ENCODE results near the gene RUFY1. TPM values are rescaled to one million over a fixed set of nuclear protein-coding genes. Genes with fewer than 3 reads are reported as not detected.
"Not testable (repeated sequence)": the region's sequence is repeated elsewhere in the genome, so short reads cannot be mapped to it uniquely, and the experiment has no call there.

Gene RUFY1
- total and polyA plus RNA-seq, 2 donors (not counting 3 experiments of a cell fraction or from before 2014, with no cell fraction given), result 25.6 to 44.9 TPM

GRCh38 chr5:179536676-179537075, 13.7 kb upstream of the RUFY1 start:
- dilution Hi-C loops (cut with MboI; ENCODE audit: extremely low pct_ligation_motif_present, low sequenced_read_pairs), result no loop called here
- Histone ChIP-seq H4K20me1 (replicated peaks; ENCODE audit: control insufficient read depth, extremely low read depth, insufficient read depth, low read length) (no peaks in the 10 kb centered on the region), H3K27ac (ENCODE audit: insufficient read depth, low read depth, low read length) (no peak overlapping the region), H3K9me1 (replicated peaks; ENCODE audit: control insufficient read depth, extremely low read depth, insufficient read depth, low read length) (no peaks in the 10 kb centered on the region), H3K9ac (replicated peaks; ENCODE audit: extremely low read depth, insufficient read depth, low read length) (no peak overlapping the region), H3K36me3 (ENCODE audit: control insufficient read depth in 2 of 2, extremely low read depth in 1 of 2, insufficient read depth in 2 of 2, low read length in 2 of 2) (no peaks in the 10 kb centered on the region), H3K9me3 (replicated peaks; ENCODE audit: control insufficient read depth, insufficient read depth, low read length) (no peaks in the 10 kb centered on the region), H2AFZ (ENCODE audit: low read depth, low read length) (no peak overlapping the region), H3K79me2 (ENCODE audit: control insufficient read depth, insufficient read depth, low read length) (no peaks in the 10 kb centered on the region), H3K4me3 (replicated peaks in 1 of 3; ENCODE audit: insufficient read depth in 1 of 3, low read depth in 1 of 3, low read length in 3 of 3) (no peak overlapping the region), H3K4me2 (ENCODE audit: insufficient read depth, low read length) (no peak overlapping the region), H3K4me1 (ENCODE audit: control insufficient read depth, extremely low read depth, insufficient read depth, low read length) (no peaks in the 10 kb centered on the region), H3K27me3 (ENCODE audit: control insufficient read depth in 2 of 2, insufficient read depth in 2 of 2, low read length in 2 of 2) (no peaks in the 10 kb centered on the region)
- FAIRE-seq (peak; percentile 33), DNase-seq (ENCODE audit: low read depth, low spot score) (no peak)
- ChIA-PET CTCF (interaction anchor here (0.8 to 1.6 kb wide), 3 partner anchors 9 to 40 kb away, joined by 3 to 5 read pairs (median 4); no protein-coding TSS in a partner anchor), POLR2A (no interaction called here)
- TF ChIP-seq POLR2A (IDR thresholded peaks at IDR 0.05; ENCODE audit: low read depth, low read length) (no peak), MYC (IDR thresholded peaks at IDR 0.05; ENCODE audit: low read depth, low read length) (no peak), FOS (IDR thresholded peaks at IDR 0.05; ENCODE audit: borderline replicate concordance, insufficient read depth, low read length) (no peak)
- intact Hi-C loops (cut with micrococcal nuclease), result no loop called here
- no TSS peak for BruUV-seq (replicated peaks)

- no peak for DNase-seq (ENCODE audit: low read depth, low spot score)
- H2AFZ ChIP-seq (ENCODE audit: low read depth, low read length), result no peak overlapping the region
- intact Hi-C loops (cut with micrococcal nuclease), result no loop called here
- no peaks in the 10 kb centered on the region for H3K9me1 ChIP-seq (replicated peaks; ENCODE audit: control insufficient read depth, extremely low read depth, insufficient read depth, low read length)
- no peaks in the 10 kb centered on the region for H3K4me1 ChIP-seq (ENCODE audit: control insufficient read depth, extremely low read depth, insufficient read depth, low read length)
- no peak overlapping the region for H3K9ac ChIP-seq (replicated peaks; ENCODE audit: extremely low read depth, insufficient read depth, low read length)
- no peaks in the 10 kb centered on the region for H3K9me3 ChIP-seq (replicated peaks; ENCODE audit: control insufficient read depth, insufficient read depth, low read length)
- no peaks in the 10 kb centered on the region for H3K27me3 ChIP-seq (ENCODE audit: control insufficient read depth in 2 of 2, insufficient read depth in 2 of 2, low read length in 2 of 2)
- ChIA-PET CTCF (interaction anchor here (0.7 to 1.1 kb wide), 2 partner anchors 10 to 12 kb away, joined by 3 read pairs; no protein-coding TSS in a partner anchor), POLR2A (interaction anchor here (1.4 kb wide), 1 partner anchor 8 kb away, joined by 3 read pairs; the partner anchor contains the start of gene RUFY1)
- H3K4me3 ChIP-seq (replicated peaks in 1 of 3; ENCODE audit: insufficient read depth in 1 of 3, low read depth in 1 of 3, low read length in 3 of 3), result no peak overlapping the region
- no peaks in the 10 kb centered on the region for H3K36me3 ChIP-seq (ENCODE audit: control insufficient read depth in 2 of 2, extremely low read depth in 1 of 2, insufficient read depth in 2 of 2, low read length in 2 of 2)
- FAIRE-seq, result no peak
- TF ChIP-seq POLR2AphosphoS5 (IDR thresholded peaks at IDR 0.05; ENCODE audit: insufficient read depth, low read depth, low read length) (no peak), EZH2 (IDR thresholded peaks at IDR 0.05; ENCODE audit: borderline replicate concordance, low read depth, low read length, severe bottlenecking) (no peak), GATA2 (IDR thresholded peaks at IDR 0.05; ENCODE audit: insufficient read depth, insufficient read length, low read depth, low read length) (no peak), MAX (IDR thresholded peaks at IDR 0.05; ENCODE audit: insufficient read depth, insufficient read length) (no peak), JUN (IDR thresholded peaks at IDR 0.05; ENCODE audit: borderline replicate concordance, insufficient read depth, insufficient read length, low read depth) (no peak), MYC (IDR thresholded peaks at IDR 0.05; ENCODE audit: low read depth, low read length) (no peak), CTCF (IDR thresholded peaks at IDR 0.05; ENCODE audit: extremely low read depth in 1 of 2, insufficient read depth in 1 of 2, low read depth in 1 of 2, low read length in 2 of 2) (no peak), FOS (IDR thresholded peaks at IDR 0.05; ENCODE audit: borderline replicate concordance, insufficient read depth, low read length) (no peak), POLR2A (IDR thresholded peaks at IDR 0.05; ENCODE audit: low read depth, low read length) (no peak)
- no peaks in the 10 kb centered on the region for H4K20me1 ChIP-seq (replicated peaks; ENCODE audit: control insufficient read depth, extremely low read depth, insufficient read depth, low read length)
- dilution Hi-C loops (cut with MboI; ENCODE audit: extremely low pct_ligation_motif_present, low sequenced_read_pairs), result no loop called here
- no peaks in the 10 kb centered on the region for H3K79me2 ChIP-seq (ENCODE audit: control insufficient read depth, insufficient read depth, low read length)
- BruUV-seq (replicated peaks), result no TSS peak
- no peak overlapping the region for H3K27ac ChIP-seq (ENCODE audit: insufficient read depth, low read depth, low read length)
- H3K4me2 ChIP-seq (ENCODE audit: insufficient read depth, low read length), result no peak overlapping the region
These were observed 8.2 kb upstream of the RUFY1 start for GRCh38 chr5:179542170-179542569.

- CTCF ChIA-PET; H3K36me3 ChIP-seq (ENCODE audit: control insufficient read depth in 2 of 2, extremely low read depth in 1 of 2, insufficient read depth in 2 of 2, low read length in 2 of 2); BruUV-seq (replicated peaks); POLR2A ChIA-PET; H3K4me2 ChIP-seq (ENCODE audit: insufficient read depth, low read length); intact Hi-C loops (cut with micrococcal nuclease); H2AFZ ChIP-seq (ENCODE audit: low read depth, low read length); H3K4me3 ChIP-seq (replicated peaks in 1 of 3; ENCODE audit: insufficient read depth in 1 of 3, low read depth in 1 of 3, low read length in 3 of 3); H3K79me2 ChIP-seq (ENCODE audit: control insufficient read depth, insufficient read depth, low read length); dilution Hi-C loops (cut with MboI; ENCODE audit: extremely low pct_ligation_motif_present, low sequenced_read_pairs); DNase-seq (ENCODE audit: low read depth, low spot score); H3K4me1 ChIP-seq (ENCODE audit: control insufficient read depth, extremely low read depth, insufficient read depth, low read length); H3K9me3 ChIP-seq (replicated peaks; ENCODE audit: control insufficient read depth, insufficient read depth, low read length); H3K9me1 ChIP-seq (replicated peaks; ENCODE audit: control insufficient read depth, extremely low read depth, insufficient read depth, low read length); FAIRE-seq; H3K27me3 ChIP-seq (ENCODE audit: control insufficient read depth in 2 of 2, insufficient read depth in 2 of 2, low read length in 2 of 2); H3K27ac ChIP-seq (ENCODE audit: insufficient read depth, low read depth, low read length); H4K20me1 ChIP-seq (replicated peaks; ENCODE audit: control insufficient read depth, extremely low read depth, insufficient read depth, low read length); H3K9ac ChIP-seq (replicated peaks; ENCODE audit: extremely low read depth, insufficient read depth, low read length): not testable (repeated sequence)
These were observed 7.1 kb upstream of the RUFY1 start for GRCh38 chr5:179543275-179543674.

Measured in endothelial cell of umbilical vein (primary cell).